Ovary (tissue), 9 donors: Measurements from ENCODE around the gene ANKRD33. TPM values are rescaled to one million over a fixed set of nuclear protein-coding genes. Genes with fewer than 3 reads are reported as not detected.

Experiments
- DNase-seq, 5 donors: peaks; one replicate each; pipeline ENCODE4 v3.0.0-alpha.2; 2019 to 2020
- H3K27ac ChIP-seq, 2 donors: fragments of 200-600 bp; one replicate each; pipeline versions ENCODE4 v1.5.1 to v1.8.0; 2019 to 2022
- H3K27me3 ChIP-seq: fragments of 200-600 bp; one replicate; pipeline ENCODE4 v1.8.0; 2022
- H3K36me3 ChIP-seq: fragments of 200-600 bp; sonication (generic); one replicate; pipeline ENCODE4 v1.5.1; 2019
- H3K4me1 ChIP-seq: one replicate; pipeline ENCODE4 v1.8.1; 2013; ENCODE audit warnings: mild to moderate bottlenecking, moderate library complexity; ENCODE audit not compliant: insufficient read depth
- H3K4me3 ChIP-seq: fragments of 200-600 bp; sonication (generic); one replicate; pipeline ENCODE4 v1.5.1; 2017
- H3K9me3 ChIP-seq, 2 donors: fragments of 200-600 bp in 1 of 2; sonication (generic) in 1 of 2; one replicate each; pipeline versions ENCODE4 v1.5.1 to v1.8.1; 2013 to 2019; ENCODE audit warnings: mild to moderate bottlenecking in 1 of 2, moderate library complexity in 1 of 2
- CTCF ChIP-seq, 3 donors: fragments of 450-650 bp in 2 of 3; fragments of 200-600 bp in 1 of 3; IDR thresholded peaks; one replicate each; pipeline versions ENCODE4 v1.5.1 to v1.8.0; 2016 to 2022; ENCODE audit warnings: antibody characterized with exemption in 3 of 3, mild to moderate bottlenecking in 1 of 3
- EP300 ChIP-seq: sonication (generic); formaldehyde crosslinking; IDR thresholded peaks from one replicate; pipeline ENCODE4 v1.6.1; 2017; ENCODE audit warnings: antibody characterized with exemption
- POLR2A ChIP-seq: fragments of 450-650 bp; IDR thresholded peaks from one replicate; pipeline ENCODE4 v1.6.1; 2017; ENCODE audit warnings: antibody characterized with exemption, mild to moderate bottlenecking, moderate library complexity
- WGBS, 3 donors: extraction: QIAGEN DNeasy Blood & Tissue Kit in 1 of 3; methylation state at CpG; one replicate each; pipeline versions ENCODE4 v1.1.5 to v1.1.7; 2013 to 2017; 5-methylcytosine and 5-hydroxymethylcytosine counted together
- intact Hi-C, 4 donors: fragments of 100-400 bp; cut with DNase I; formaldehyde crosslinking; loops; one replicate each; pipeline versions ENCODE4 v1.11.0 to v1.15.1; 2022 to 2023
- polyA plus RNA-seq, 2 donors: library from polyadenylated mRNA; stranded (reverse); fragments of 200-250 nt in 1 of 2; fragments of 350-450 nt in 1 of 2; fragmentation: Illumina TruSeq in 1 of 2; extraction: RNeasy Lipid Tissue Mini Kit (QIAGEN cat#74804) in 1 of 2; gene quantifications; one replicate each; pipeline ENCODE4 v1.2.3, GENCODE V29; 2013 to 2014
- total RNA-seq, 7 donors: library from RNA; depleted of rRNA in 2 of 7; stranded (reverse); fragments of >200 nt in 2 of 7; fragmentation: NEBNext Ultra II Directional in 3 of 7; extraction: Animal tissue kit (Norgen Biotek cat#: 25700) in 3 of 7; gene quantifications; one replicate each; pipeline versions ENCODE4 v1.1.0 to v1.2.4, GENCODE V29; 2016 to 2023
- donor health status: DM: no; HTN: no; CAD: no; lungs with moderate emphysema.
- donor health status: DM: no; HTN: no; CAD: no.
- donor health status: Bipolar disorder and iron deficiency.
- donor health status: DM: yes; HTN: yes; CAD: no.
- donor health status: DM: no; HTN: no; CAD: no.
- donor health status: DM: yes; HTN: yes; CAD: no.

ANKRD33 gene
- total and polyA plus RNA-seq, 9 donors = not detected

- Histone ChIP-seq H3K27me3 (no peaks in the 10 kb centered on the region), H3K9me3 (no peaks in the 10 kb centered on the region), H3K4me1 (peaks cover 3% of the 10 kb centered on the region), H3K36me3 (no peaks in the 10 kb centered on the region), H3K27ac (no peak overlapping the region), H3K4me3 (no peak overlapping the region)
- 93 to 95% (median 93%) methylated on average over 8 of the region's 8 CpGs for WGBS, 3 donors
- no peak for DNase-seq
- TF ChIP-seq POLR2A (no peak), CTCF (IDR thresholded peaks at IDR 0.05) (no peak), EP300 (no peak)
- intact Hi-C loops = no loop called here
Observed at GRCh38 chr12:51866762-51867161, 21.1 kb upstream of the ANKRD33 start.

GRCh38 chr12:51867371-51867770, 20.5 kb upstream of the ANKRD33 start:
- no peak for DNase-seq
- Histone ChIP-seq H3K36me3 (no peaks in the 10 kb centered on the region), H3K27me3 (no peaks in the 10 kb centered on the region), H3K27ac (no peak overlapping the region), H3K4me3 (no peak overlapping the region), H3K9me3 (no peaks in the 10 kb centered on the region), H3K4me1 (peaks cover 3% of the 10 kb centered on the region)
- TF ChIP-seq POLR2A (no peak), CTCF (IDR thresholded peaks at IDR 0.05) (no peak), EP300 (no peak)
- intact Hi-C loops = no loop called here

- TF ChIP-seq CTCF (IDR thresholded peaks at IDR 0.05) (no peak), EP300 (no peak), POLR2A (no peak)
- intact Hi-C loops = no loop called here
- no peaks in the 10 kb centered on the region for H3K9me3 ChIP-seq
- WGBS, 3 donors = 94 to 95% (median 95%) methylated on average over 12 of the region's 12 CpGs
- H3K27me3 ChIP-seq = no peaks in the 10 kb centered on the region
- H3K36me3 ChIP-seq = no peaks in the 10 kb centered on the region
- no peak for DNase-seq
- H3K4me3 ChIP-seq = no peak overlapping the region
- H3K27ac ChIP-seq = no peak overlapping the region
- H3K4me1 ChIP-seq = peaks cover 3% of the 10 kb centered on the region
Observed at GRCh38 chr12:51867796-51868428, 20.0 kb upstream of the ANKRD33 start.

GRCh38 chr12:51868821-51869495, 18.9 kb upstream of the ANKRD33 start:
- TF ChIP-seq POLR2A = no peak
- TF ChIP-seq EP300 = no peak
- TF ChIP-seq CTCF (IDR thresholded peaks at IDR 0.05) = no peak
- 2 to 3% (median 3%) methylated on average over 42 to 67 of the region's 67 CpGs for WGBS, 3 donors
- H3K4me3 ChIP-seq = peak overlapping the region; percentile 33
- no peaks in the 10 kb centered on the region for H3K9me3 ChIP-seq
- H3K27ac ChIP-seq = no peak overlapping the region
- intact Hi-C loops = no loop called here
- no peaks in the 10 kb centered on the region for H3K36me3 ChIP-seq
- peaks cover 3% of the 10 kb centered on the region for H3K4me1 ChIP-seq
- DNase-seq = peak in 2 of 5 donors; percentile 47 to 50
- no peaks in the 10 kb centered on the region for H3K27me3 ChIP-seq
